ENCODE measurements around the gene C10orf90.

C10orf90 gene

DNA sequence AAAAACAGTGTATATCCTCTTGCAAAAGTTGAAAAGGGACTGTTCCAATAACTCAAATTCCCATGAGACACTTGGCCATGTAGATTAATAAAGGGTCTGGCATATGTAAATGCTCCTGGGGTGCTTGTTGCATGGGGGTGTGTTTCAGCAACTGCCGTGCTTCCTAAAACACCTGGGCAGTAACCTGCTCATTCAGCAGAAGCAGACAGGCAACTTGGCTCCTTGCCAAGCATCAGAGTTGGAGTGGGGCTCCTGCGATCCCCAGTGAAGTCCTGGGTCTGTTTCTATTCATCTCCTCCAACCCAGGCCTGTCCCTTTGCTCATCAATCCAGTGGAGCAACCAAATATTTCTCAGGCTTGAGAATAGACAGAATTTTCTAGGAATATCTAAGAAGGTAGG lies 240.0 kb downstream of the C10orf90 start:
- Mint-ChIP-seq H3K4me3 (no peak overlapping the region), H3K4me1 (no peaks in the 10 kb centered on the region), H3K27ac (no peak overlapping the region), H3K9me3 (peaks cover 3% of the 10 kb centered on the region), H3K27me3 (ENCODE audit: low read depth) (peaks cover 11% of the 10 kb centered on the region), H3K36me3 (ENCODE audit: low read depth) (no peaks in the 10 kb centered on the region)
- TF ChIP-seq, protein P1, sequence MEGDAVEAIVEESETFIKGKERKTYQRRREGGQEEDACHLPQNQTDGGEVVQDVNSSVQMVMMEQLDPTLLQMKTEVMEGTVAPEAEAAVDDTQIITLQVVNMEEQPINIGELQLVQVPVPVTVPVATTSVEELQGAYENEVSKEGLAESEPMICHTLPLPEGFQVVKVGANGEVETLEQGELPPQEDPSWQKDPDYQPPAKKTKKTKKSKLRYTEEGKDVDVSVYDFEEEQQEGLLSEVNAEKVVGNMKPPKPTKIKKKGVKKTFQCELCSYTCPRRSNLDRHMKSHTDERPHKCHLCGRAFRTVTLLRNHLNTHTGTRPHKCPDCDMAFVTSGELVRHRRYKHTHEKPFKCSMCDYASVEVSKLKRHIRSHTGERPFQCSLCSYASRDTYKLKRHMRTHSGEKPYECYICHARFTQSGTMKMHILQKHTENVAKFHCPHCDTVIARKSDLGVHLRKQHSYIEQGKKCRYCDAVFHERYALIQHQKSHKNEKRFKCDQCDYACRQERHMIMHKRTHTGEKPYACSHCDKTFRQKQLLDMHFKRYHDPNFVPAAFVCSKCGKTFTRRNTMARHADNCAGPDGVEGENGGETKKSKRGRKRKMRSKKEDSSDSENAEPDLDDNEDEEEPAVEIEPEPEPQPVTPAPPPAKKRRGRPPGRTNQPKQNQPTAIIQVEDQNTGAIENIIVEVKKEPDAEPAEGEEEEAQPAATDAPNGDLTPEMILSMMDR (IDR thresholded peaks at IDR 0.05; ENCODE audit: unreplicated experiment in 3 of 3) = no peak

DNA sequence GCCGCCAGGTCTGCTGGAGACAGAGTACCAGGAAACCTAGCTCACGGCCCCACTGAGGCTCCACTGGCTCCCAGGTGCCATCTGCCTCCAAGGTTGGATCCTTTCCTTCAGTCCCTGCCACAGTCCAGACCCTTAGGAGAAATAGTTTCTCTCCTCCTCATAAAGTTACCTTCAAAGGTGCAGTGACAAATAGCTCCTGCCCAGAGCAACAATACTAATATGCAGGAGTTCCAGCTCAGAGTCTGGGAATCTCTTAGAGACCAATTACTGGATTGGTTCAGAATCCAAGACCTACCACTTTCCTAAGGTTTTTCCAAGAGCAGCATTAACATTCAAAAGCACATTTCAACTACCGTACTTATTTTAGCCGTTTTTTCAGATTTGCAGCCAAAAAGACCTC lies 241.2 kb downstream of the C10orf90 start:
- TF ChIP-seq, protein P1 (IDR thresholded peaks at IDR 0.05; ENCODE audit: unreplicated experiment in 3 of 3) = no peak
- peaks cover 7% of the 10 kb centered on the region for H3K9me3 Mint-ChIP-seq
- H3K36me3 Mint-ChIP-seq (ENCODE audit: low read depth) = no peaks in the 10 kb centered on the region
- H3K4me3 Mint-ChIP-seq = no peak overlapping the region
- H3K4me1 Mint-ChIP-seq = no peaks in the 10 kb centered on the region
- no peak overlapping the region for H3K27ac Mint-ChIP-seq
- peaks cover 16% of the 10 kb centered on the region for H3K27me3 Mint-ChIP-seq (ENCODE audit: low read depth)

DNA sequence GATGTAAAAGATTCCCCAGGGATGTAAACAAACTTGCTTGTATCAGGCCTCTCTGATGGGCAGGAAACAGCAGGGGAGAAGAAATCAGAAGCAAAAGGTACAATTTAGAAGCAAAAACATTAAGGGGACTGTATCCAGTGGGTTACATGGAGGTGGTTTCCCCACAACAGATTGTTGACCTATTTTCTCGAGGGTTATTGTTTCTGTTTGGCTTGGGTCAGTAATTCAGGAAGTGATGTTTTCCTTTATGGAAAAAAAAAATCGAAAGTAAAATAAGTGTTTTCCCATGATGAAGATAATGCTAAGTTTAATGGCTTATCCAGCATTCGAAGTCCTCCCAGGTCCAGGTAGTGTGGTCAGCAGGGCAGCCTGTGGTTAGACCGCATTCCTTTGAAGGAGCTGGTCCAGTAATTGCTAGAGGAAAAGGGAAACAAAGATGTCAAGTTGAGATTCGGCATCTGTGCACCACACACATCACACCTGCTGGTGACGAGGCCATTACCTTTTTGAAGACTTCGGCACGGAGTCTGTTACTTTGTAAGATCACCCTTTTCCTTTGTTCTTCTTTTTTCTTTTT lies 244.9 kb downstream of the C10orf90 start:
- Mint-ChIP-seq H3K36me3 (ENCODE audit: low read depth) (no peaks in the 10 kb centered on the region), H3K27ac (no peak overlapping the region), H3K4me1 (peaks cover 8% of the 10 kb centered on the region), H3K4me3 (no peak overlapping the region), H3K9me3 (peaks cover 28% of the 10 kb centered on the region), H3K27me3 (ENCODE audit: low read depth) (peaks cover 13% of the 10 kb centered on the region)
- TF ChIP-seq, protein P1 (IDR thresholded peaks at IDR 0.05; ENCODE audit: unreplicated experiment in 3 of 3) = no peak

DNA sequence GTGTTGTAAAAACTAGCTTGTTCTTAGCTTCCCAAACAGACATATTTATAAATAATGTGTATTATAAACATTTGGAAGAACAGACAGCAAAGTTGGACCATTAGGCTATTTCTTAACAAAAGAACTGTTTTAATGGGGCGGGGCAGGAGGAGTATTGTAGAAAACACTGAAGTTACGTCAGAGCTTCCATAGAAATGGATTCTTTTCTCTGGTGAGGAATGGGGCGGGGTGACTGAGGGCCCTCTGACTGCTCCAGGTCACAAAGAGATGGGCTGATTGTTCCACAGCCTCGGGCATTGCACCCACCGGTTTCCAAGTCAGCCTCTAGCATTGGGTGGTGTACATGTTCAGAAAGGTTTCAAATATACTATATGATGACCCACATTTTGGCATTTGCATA lies 245.5 kb downstream of the C10orf90 start:
- TF ChIP-seq, protein P1 (IDR thresholded peaks at IDR 0.05; ENCODE audit: unreplicated experiment in 3 of 3) = no peak
- no peak overlapping the region for H3K27ac Mint-ChIP-seq

DNA sequence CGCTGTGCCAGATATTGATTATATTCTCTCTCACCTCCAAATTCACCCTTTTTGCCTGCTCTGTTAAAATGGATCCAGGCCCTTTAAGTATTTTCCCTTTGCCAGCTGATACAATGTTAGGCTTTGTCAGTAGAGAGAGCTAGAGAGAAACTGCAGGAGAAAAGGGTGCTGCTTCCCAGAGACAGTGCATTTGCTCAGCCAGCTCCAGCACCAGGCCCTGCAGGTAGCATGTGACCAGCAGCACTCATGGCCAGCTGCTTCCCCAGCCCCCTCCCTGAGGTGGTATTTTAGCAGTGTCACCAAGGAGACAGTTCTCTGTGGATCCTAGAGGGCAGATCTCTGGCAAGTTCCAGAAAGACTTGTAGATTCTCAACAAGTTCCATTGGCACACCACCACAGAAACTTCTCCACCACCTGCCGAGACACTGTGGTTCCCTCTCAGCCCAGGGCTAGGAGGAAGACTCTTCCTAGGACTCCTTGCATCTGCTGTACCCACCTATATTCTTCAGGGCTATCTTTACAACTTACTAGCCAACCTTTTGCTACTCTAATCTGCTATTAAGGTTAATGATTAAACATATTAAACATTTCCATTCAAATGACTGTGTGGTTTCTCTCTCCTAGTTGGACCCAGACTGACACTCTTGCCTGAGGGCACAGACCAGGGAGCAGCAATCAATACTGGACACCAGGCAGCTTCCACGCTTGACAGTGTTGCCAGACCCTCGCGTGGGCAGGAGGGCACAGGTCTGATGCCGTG lies 246.6 kb downstream of the C10orf90 start:
- Mint-ChIP-seq H3K4me3 (no peak overlapping the region), H3K4me1 (peaks cover 8% of the 10 kb centered on the region)

More for the DNA sequence above, 245.5 kb downstream of the C10orf90 start:
- Mint-ChIP-seq H3K36me3 (ENCODE audit: low read depth) (no peaks in the 10 kb centered on the region), H3K4me1 (peaks cover 8% of the 10 kb centered on the region), H3K4me3 (no peak overlapping the region), H3K9me3 (peaks cover 28% of the 10 kb centered on the region), H3K27me3 (ENCODE audit: low read depth) (peaks cover 13% of the 10 kb centered on the region)

More for the DNA sequence above, 246.6 kb downstream of the C10orf90 start:
- H3K9me3 Mint-ChIP-seq = peaks cover 31% of the 10 kb centered on the region
- H3K36me3 Mint-ChIP-seq (ENCODE audit: low read depth) = no peaks in the 10 kb centered on the region
- no peak overlapping the region for H3K27ac Mint-ChIP-seq
- peaks cover 14% of the 10 kb centered on the region for H3K27me3 Mint-ChIP-seq (ENCODE audit: low read depth)
- TF ChIP-seq, protein P1 (IDR thresholded peaks at IDR 0.05; ENCODE audit: unreplicated experiment in 3 of 3) = no peak

Data from nephron (organoid).